Femur (tissue), 1 donor: ENCODE measurements around the gene PTTG1IP.

Experiments
- DNase-seq: peaks from one replicate; pipeline ENCODE4 v3.0.0-alpha.2; 2017

Gene PTTG1IP

GRCh38 chr21:44908908-44909307, 35.4 kb upstream of the PTTG1IP start:
- no peak for DNase-seq

- no peak for DNase-seq
Measured at GRCh38 chr21:44907966-44908895, 34.7 kb upstream of the PTTG1IP start.

GRCh38 chr21:44907225-44907965, 33.9 kb upstream of the PTTG1IP start:
- DNase-seq, result no peak

GRCh38 chr21:44905728-44906090, 32.2 kb upstream of the PTTG1IP start:
- no peak for DNase-seq

- DNase-seq, result no peak
Measured at GRCh38 chr21:44905016-44905727, 31.7 kb upstream of the PTTG1IP start.

- DNase-seq, result no peak
Measured at GRCh38 chr21:44904141-44904923, 30.8 kb upstream of the PTTG1IP start.

GRCh38 chr21:44903689-44904088, 30.2 kb upstream of the PTTG1IP start:
- DNase-seq, result no peak

- no peak for DNase-seq
Measured at GRCh38 chr21:44903050-44903685, 29.7 kb upstream of the PTTG1IP start.

GRCh38 chr21:44902268-44903049, 29.0 kb upstream of the PTTG1IP start:
- DNase-seq, result no peak

GRCh38 chr21:44901391-44902074, 28.0 kb upstream of the PTTG1IP start:
- DNase-seq, result no peak

GRCh38 chr21:44900559-44901251, 27.2 kb upstream of the PTTG1IP start:
- no peak for DNase-seq

- DNase-seq, result no peak
Measured at GRCh38 chr21:44899768-44900558, 26.5 kb upstream of the PTTG1IP start.

- DNase-seq, result no peak
Measured at GRCh38 chr21:44898851-44899767, 25.6 kb upstream of the PTTG1IP start.

- no peak for DNase-seq
Measured at GRCh38 chr21:44898011-44898488, 24.6 kb upstream of the PTTG1IP start.

- DNase-seq, result no peak
Measured at GRCh38 chr21:44897326-44898010, 24.0 kb upstream of the PTTG1IP start.

- DNase-seq, result no peak
Measured at GRCh38 chr21:44896561-44897286, 23.2 kb upstream of the PTTG1IP start.
